Amniotic stem cell (primary cell): ENCODE data around the gene MYO3B.
"Not testable (repeated sequence)": the region's sequence is repeated elsewhere in the genome, so short reads cannot be mapped to it uniquely, and the experiment has no call there.

ENCODE experiments used
- DNase-seq: peaks from one replicate; lab custom pipeline; 2025; lab: John Stamatoyannopoulos, UW

MYO3B gene

DNA sequence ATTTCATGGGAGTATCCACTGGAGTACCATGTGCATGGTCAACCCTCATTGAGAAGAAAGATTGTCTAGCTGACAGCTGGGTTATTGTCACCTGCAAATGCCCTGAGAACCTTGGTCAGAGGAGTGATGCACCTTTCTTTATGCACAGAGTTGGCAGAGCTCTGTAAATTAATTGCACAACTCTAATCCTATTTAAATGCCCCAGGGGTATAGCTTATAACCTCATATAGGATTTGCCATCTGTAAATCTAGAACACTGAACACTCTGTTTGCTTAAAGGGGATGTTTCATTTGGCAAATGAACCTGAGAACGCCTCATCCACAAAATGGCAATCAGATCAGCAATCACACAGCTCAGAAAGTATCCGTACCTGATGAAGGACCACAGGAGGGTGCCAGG, 465.4 kb downstream of the MYO3B start:
- DNase-seq = no peak

DNA sequence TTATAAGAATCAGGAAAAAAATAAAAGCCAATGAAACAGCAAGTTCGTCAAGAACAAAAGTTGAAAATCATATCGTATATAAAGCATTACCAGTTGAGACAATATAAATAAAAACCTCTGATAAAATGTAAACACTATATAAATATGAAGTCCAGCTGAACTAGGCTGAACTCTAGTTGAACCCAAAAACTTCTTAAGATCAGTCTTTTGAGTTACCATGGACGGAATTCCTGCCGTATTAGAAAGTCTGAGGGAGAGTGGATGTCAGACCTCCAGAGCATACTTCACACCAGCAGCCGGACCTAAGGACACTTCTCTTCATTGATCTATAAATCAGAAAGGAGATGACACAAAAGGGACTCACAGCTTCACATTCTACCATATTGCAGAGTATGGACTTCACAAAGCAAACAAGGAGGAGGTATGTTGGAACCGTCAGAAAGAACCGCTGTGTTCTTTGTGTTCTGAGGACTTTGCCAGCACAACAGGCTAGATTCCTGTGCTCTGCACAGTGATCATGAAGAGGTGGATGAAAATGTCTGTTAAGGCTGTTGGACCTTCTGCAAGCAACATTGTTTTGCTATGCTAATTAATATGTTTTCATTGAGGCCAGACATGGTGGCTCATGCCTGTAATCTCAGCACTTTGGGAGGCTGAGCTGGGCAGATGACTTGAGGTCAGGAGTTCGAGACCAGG, 469.9 kb downstream of the MYO3B start:
- no peak for DNase-seq

DNA sequence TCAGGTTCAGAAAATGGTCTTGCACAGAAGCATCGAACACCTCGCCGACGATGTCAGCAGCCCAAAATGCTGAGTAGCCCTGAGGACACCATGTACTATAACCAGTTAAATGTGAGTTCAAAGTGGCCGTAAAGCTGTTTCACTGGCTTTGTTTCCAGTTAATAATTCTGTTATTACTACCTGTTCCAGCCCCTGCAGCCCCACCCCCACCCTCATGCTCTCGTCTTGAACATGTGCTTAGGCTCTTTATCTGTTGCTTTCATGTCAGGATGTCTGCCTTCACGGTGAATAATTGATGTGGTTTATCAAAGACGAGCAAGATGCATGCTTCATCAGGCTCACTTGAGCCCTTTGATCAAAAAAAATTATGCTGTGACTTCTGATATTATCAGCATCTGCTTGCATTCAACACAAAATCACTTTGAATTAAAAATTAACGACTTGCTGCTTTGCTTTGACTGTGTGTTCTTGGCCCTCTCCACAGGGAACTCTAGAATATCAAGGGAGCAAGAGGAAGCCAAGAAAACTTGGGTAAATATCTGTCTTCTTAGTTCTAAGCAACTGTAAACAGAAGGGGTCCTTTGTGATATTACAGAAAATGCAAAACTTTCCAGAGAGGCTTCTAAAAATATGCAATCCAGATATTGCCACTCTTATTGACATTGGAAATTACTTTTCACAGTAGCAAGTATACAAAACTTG, 473.8 kb downstream of the MYO3B start:
- DNase-seq = no peak

DNA sequence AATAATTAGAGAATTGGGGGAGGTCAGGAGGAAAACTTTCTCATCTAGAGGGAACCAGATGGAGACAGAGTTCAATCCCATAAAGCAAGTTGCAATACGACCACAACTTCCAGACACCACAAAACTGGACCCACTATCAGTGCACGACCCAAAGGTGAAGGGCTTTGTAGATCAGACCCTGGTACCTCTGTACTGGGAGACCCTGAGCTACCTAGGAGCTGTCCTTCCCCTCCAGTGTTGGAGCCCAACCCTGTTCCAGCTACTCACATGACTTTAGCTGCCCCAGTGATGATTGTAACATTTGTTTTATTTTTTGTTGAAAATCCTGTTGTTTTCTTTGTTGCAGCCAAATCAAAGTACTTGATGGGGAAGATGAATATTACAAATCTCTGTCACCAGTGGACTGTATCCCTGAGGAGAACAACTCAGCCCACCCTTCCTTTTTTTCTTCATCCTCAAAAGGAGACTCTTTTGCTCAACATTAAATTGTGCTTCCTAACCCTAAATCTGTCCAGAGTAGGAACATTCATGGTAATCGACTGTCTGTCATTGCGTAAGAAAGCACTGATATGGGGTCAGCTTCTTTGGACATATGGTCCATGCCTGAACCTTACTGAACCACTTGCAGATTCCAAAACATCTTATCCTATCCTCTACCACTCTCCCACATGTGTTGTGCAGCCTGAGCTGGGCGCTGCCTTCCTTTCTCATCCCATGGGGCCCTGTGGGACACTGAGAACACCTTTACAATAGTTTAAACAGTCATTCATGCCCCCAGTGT, 474.9 kb downstream of the MYO3B start:
- DNase-seq = no peak

DNA sequence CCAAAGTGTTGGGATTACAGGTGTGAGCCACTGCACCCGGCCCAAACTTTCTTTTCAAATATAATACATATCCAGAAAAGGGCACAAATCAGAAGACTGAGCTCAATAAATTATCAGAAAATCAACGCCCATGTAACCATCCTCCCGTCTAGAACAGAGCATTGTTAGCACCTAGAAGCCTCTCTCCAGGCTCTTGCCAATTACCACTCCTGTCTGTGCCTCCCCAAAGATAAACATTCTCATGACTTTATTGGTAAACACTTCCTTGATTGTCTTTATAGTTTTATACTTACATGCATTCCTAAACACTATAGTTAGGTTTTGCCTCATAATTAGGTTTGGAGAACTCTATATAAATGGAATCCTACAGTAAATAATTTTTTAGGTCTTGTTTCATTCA, 478.7 kb downstream of the MYO3B start:
- DNase-seq = no peak

DNA sequence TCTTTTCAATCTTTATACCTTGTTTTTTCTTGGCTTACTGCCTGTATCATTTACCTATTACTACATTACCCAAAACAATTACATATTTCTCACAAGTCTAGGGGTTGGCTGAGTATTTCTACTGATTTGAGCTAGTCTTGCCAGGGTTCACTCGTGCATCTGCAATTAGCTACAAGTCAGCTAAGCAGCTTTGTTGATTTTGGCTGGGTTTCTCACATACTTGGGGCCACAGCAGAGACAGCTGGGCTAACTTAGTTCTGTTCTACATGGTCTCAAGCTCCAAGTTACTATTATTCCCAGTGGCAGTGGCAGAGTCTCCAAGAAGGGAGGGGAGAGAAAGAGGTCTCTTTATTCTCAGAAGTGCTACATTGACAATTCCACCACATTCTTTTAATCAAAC, 482.5 kb downstream of the MYO3B start:
- DNase-seq = no peak

DNA sequence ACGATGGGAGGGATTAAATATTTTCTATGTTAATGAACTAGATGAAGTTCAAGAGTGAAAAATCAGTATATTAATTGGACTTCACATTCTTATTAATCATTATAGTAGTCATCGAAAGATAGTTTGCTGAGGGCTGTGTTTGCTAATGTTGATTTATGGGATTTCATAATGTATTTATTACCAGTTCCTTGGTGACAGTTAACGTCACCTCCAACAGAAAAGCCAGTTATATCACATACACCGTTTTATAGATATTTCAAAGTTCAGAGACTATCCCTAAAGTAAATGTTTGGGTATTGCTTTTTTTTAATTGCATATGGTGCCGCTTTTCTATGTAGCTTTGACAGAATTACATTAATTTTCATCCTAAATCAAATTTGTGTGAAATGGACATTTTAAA, 487.8 kb downstream of the MYO3B start:
- no peak for DNase-seq

DNA sequence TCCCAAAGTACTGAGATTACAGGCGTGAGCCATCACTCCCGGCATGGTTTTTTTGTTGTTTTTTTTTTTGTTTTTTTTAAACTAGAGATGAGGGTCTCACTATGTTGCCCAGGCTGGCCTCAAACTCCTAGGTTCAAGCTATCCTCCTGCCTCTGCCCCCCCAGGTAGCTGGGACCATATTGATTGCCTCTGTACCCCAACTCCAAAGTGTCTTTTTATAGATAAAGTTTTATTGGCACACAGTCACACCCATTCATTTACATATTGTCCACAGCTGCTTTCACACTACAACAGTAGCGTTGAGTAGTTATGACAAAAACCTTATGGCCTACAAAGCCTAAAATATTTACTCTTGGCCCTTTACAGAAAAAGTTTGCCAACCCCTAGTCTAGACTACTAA, 492.0 kb downstream of the MYO3B start:
- DNase-seq = no peak

DNA sequence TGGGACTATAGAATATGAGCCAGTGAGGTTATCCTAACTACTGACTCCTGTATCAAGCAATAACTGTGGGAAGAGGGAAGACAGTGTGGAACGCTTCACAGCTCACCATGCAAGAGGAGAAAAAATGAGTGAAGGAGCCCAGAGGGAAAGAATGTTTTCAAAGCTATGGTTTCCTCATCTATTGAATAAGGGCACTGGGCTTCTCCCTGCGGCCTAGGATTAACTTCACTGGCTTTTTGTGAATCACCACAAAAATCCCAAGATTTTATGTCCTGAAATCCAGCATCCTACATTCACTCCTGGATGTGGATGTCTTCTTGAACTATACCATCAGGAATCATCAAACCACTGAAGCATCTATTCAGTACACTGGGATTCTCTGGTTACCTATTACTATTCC, 492.7 kb downstream of the MYO3B start:
- no peak for DNase-seq

DNA sequence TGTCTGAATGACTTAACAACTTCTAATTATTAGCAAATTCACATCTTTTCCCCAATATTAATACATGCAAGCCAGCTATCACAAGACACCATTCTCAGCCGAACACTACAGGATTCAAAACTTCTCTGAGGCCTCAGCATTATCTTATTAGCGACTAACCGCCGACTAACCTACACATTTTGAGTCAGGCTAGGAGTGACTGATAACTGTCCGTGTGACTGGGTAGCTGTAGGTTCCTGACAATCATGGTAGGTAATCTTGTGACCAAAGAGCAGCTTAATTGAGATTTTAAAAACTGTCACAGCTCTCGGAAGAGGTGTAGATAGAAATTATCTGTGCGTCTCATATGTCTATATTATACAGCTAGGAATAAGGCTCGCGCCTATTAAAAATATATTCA, 493.1 kb downstream of the MYO3B start:
- DNase-seq = no peak

DNA sequence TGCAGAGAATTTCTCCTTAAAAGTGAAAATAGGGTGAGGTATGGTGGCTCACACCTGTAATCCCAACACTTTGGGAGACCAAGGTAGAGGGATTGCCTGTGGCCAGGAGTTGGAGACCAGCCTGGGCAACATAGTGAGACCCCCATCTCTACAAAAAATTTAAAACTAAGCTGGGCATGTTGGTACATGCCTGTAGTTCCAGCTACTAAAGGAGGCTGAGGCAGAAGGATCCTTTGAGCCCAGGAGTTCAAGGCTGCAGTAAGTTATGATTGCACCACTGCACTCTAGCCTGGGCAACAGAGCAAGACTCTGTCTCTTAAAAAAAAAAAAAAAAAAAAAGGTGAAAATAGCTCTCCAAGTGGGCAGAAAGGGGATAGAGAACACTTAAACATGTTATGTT, 496.3 kb downstream of the MYO3B start:
- DNase-seq = not testable (repeated sequence)

DNA sequence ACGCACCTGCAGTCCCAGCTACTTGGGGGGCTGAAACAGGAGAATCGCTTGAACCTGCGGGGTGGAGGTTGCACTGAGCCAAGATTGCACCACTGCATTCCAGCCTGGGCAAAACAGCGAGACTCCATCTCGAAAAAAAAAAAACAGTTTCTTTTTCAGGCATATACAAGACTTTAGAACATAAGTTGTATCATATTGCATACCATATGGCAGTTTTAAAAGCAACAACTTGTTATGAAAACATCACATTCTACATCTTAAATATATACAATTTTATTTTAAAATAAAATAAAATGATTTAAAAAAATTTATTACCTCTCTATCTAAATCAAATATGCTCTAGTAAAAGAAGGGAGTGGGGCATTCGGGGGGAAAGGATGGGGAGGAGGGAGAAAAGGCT, 497.8 kb downstream of the MYO3B start:
- no peak for DNase-seq

DNA sequence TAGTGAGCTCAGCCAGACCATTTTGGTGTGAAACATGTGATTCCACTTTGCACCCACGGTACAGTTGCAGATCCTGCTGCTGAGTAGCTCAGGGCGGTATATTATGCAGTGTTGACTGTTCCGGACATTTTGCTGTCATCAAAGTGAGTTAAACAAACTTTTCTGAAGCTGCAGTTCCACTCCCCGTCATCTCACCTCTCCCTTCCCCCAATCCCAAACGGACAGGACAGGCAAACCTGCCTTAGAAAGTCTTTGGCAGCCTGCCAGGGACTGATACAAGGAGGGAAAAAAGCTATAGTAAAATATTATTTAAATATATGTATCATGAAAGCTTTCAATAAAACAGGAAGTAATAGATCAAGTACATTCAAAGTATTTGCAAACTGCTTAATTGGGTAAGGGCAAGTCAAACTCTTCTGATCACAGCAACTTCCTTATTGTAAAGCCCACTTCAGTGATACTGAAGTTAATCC, 501.7 kb downstream of the MYO3B start:
- no peak for DNase-seq

DNA sequence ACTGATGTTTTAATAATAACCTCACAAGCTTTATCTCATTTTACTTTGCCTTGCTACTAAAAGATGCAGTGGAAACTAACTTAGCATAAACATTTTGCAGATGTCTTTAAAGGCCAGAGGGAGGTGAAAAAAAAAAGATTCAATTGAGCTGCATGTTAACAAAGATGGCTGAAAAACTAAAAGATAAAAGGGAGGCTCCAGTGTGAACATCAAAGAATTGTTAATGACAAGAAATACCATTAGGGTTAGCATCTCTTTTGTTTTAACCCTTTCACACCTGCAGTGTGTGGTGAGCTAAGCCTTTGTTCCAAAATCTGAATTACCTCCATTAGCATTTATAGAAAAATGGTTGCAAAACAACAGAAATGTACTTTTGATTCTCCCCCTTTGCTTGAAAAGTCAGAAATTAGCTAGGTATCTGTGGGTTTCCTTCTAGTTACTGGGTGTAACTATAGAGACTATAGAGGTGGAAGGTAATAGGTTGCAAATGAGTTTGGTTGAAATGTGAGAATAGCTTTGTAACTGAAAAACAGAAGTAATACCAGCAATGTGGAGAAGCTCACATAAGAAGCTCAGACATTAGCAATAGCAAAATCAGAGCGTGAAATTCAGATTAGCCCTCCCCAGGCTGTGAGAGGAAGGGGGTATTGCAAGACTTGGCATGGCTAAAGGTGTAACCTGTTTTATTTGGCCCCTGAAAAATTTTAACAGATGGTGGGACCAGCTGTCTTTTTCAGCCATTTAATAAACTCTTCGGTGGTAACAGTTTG, 502.4 kb downstream of the MYO3B start:
- no peak for DNase-seq

DNA sequence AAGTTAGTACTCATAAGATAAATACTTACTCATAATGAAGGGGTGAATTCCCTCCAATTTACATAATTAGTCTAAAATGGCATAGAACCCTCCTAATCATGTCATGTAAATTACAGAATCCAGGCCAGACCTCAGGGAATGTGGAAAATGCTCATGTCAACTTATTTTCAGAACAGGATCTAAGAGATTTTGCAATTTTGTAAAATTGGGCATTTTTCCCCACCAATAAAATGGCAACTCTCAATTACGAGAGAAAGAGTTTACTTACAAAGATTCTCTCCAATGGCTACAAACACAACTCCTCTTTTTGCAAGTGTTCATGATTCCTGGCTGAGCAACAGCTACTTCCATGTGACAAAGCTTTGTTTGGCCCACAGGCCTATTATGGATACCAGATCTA, 503.4 kb downstream of the MYO3B start:
- DNase-seq = no peak

DNA sequence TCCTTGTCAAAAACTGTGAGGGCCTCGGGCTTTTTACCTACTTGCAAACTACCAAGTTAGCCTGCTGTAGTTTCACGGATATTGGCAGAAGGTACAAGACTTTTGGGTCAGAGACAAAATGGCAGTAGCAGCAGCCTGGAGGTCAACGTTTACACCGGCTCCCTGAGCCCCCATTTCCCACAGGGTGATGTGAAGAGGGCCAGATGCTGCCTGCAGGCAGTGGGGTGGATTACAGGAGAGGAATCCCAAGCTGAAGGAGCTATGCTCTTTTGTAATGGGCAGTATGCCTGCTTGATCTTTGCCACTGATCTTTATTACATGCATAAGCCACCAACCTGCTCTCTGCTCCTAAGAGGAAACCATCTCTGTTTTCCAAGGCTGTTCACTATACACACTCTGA, 507.6 kb downstream of the MYO3B start:
- DNase-seq = no peak

DNA sequence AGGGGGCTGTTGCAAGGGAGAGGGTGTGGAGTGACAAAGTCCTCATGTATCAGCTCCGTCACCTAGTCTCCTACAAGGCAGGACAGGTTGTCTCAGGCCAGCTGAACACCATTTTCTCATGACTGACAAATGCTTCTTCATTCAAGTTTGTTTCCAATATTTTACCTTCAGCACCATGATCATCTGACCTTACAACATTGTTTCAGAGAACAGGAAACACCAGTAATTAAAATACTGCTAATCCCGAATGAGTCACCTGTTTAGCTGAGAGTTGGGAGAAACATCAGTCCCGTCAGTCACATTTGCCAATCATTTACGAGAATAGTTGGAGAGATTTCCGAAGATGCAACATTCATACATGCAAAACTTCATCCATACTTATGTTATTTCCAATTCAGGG, 511.5 kb downstream of the MYO3B start:
- DNase-seq = no peak

DNA sequence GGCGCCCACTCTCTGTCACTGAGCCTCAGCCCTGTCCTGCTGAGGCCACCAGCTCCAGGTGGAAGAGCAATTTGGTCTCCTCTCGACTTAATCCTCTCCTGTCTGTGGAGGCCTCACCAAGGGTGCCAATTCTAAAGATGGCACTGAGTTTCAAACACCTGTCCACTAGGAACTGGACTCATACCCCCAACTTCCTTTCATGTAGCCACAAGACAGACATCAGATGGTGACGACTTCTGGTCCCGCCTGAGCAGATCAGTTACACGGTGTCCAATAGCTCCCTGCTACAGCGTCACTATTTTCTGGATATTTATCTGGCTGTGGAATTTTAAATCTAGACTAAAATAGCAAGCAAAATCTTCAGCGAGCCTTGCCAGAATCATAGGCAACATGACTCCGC, 512.7 kb downstream of the MYO3B start:
- DNase-seq = no peak

DNA sequence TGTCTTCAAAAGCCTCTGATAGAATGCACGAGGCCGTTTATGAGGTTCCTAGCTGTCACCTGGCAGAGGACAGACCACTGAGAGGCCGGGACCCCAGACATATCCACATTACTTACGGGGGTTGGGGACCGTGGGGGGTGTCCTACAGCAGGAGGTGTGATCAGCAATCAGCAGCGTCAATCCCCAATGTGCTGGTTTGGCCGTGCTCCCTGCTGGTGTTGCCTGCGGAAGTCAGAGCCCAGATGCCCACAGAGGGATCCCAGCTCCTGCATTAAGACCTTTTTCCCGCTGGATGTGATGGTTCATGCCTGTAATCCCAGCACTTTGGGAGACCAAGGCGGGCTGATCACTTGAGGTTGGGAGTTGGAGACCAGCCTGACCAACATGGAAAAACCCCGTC, 516.4 kb downstream of the MYO3B start:
- no peak for DNase-seq

DNA sequence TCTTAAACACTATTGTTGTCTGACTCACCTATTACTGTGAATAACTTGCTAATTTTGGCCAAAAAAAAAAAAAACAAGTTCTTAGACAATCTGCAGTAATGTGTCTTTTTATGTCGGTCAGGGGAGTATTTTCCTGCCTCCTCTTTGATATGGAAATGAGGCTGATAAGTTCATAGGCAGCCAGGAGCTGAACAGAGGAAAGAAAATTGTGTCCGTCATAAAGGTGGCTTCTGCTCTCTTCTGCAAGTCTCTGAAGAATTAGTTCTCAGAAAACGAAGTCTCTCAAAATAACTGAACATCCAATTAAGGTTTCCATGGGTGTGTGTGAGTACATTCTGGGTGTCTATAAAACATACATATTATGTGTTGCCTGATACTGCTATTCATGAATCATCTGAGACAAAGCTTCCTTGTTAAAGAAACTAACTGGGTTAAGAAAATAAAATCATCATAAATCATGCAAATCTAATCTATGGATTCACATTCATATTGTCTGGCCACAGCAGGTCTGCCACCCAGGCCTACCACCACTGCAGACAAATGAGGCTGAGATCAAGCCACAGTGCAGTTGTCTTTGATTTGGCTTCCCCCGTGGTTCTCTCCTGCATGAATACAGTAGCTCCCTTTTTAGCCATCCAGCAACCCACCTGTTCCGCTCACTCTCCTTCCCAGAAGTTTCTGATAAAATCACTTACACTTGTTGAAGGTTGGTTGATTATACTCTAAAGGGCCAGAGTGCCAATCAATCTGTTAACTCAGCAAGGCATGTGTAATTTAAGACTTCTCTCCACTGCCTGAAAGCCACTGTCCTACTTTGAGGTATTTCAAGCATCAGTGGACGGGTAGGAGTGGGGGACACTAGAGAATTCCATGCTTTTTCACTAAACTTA, 517.8 kb downstream of the MYO3B start:
- no peak for DNase-seq

DNA sequence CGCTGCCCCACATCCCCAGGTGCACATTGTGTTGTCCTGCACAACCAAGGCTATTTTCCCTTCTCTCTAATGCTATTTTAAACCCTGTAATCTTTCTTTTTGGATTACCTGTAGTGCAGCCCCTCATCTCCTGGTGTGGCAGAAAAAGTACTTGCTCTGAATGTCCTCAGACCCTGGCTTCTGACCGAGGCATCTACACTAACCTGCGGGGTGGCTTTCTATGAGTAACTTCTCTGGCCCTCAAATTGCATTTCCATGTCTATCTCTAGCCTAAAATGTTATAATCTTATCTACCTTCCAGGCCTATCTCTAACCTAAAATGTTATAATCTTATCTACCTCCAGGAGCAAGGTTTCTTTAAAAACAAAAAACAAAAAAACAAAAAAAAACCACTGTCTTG, 519.0 kb downstream of the MYO3B start:
- no peak for DNase-seq
